MM.1S (cell line): ENCODE measurements around the gene URI1.

Experiments used
- DNase-seq: peaks from one replicate; pipeline ENCODE4 v3.0.0-alpha.2; 2015
- H2AFZ ChIP-seq: fragments of 300-600 bp; sonication (generic); 2 replicates; pipeline ENCODE4 v1.6.0; 2016; ENCODE audit warnings: antibody characterized with exemption, low read length
- H3F3A ChIP-seq: fragments of 300-600 bp; sonication (generic); 2 replicates; pipeline ENCODE4 v1.6.1; 2016; ENCODE audit warnings: mild to moderate bottlenecking, antibody characterized with exemption, low read length, moderate library complexity, mixed read lengths; ENCODE audit not compliant: insufficient read depth
- H3K27ac ChIP-seq: fragments of 300-600 bp; sonication (generic); 2 replicates; pipeline ENCODE4 v1.5.1; 2016; ENCODE audit warnings: mild to moderate bottlenecking, low read length
- H3K27me3 ChIP-seq: fragments of 300-600 bp; sonication (generic); replicated peaks from 2 replicates; pipeline ENCODE4 v1.6.0; 2016; ENCODE audit warnings: low read length; ENCODE audit not compliant: insufficient read depth
- H3K36me3 ChIP-seq: fragments of 300-600 bp; sonication (generic); replicated peaks from 2 replicates; pipeline ENCODE4 v1.6.1; 2016; ENCODE audit warnings: mild to moderate bottlenecking, low read length, mixed read lengths; ENCODE audit not compliant: insufficient read depth
- H3K4me1 ChIP-seq: fragments of 300-600 bp; sonication (generic); 2 replicates; pipeline ENCODE4 v1.6.1; 2016; ENCODE audit warnings: low read length, mixed read lengths
- H3K4me2 ChIP-seq: fragments of 300-600 bp; sonication (generic); 2 replicates; pipeline ENCODE4 v1.6.0; 2016; ENCODE audit warnings: low read depth, low read length
- H3K4me3 ChIP-seq: fragments of 300-600 bp; sonication (generic); 2 replicates; pipeline ENCODE4 v1.5.1; 2016; ENCODE audit warnings: low read length, mixed read lengths
- H3K79me2 ChIP-seq: fragments of 300-600 bp; sonication (generic); 2 replicates; pipeline ENCODE4 v1.6.1; 2016; ENCODE audit warnings: mixed run types, low read length, mixed read lengths
- H3K9ac ChIP-seq: fragments of 300-600 bp; sonication (generic); 2 replicates; pipeline ENCODE4 v1.6.1; 2016; ENCODE audit warnings: low read length, mixed read lengths
- H3K9me2 ChIP-seq: fragments of 300-600 bp; sonication (generic); replicated peaks from 2 replicates; pipeline ENCODE4 v1.6.1; 2016; ENCODE audit warnings: mild to moderate bottlenecking, low read length, mixed read lengths; ENCODE audit not compliant: insufficient read depth
- H3K9me3 ChIP-seq: fragments of 300-600 bp; sonication (generic); replicated peaks from 2 replicates; pipeline ENCODE4 v1.6.1; 2016; ENCODE audit warnings: mild to moderate bottlenecking, low read length, mixed read lengths; ENCODE audit not compliant: insufficient read depth
- H4K20me1 ChIP-seq: fragments of 300-600 bp; sonication (generic); 2 replicates; pipeline ENCODE4 v1.6.1; 2016; ENCODE audit warnings: mild to moderate bottlenecking, low read length, moderate library complexity, mixed read lengths; ENCODE audit not compliant: insufficient read depth
- EZH2 ChIP-seq: fragments of 300-600 bp; sonication (generic); optimal IDR thresholded peaks from 2 replicates; pipeline ENCODE3; 2017; ENCODE audit warnings: low read depth, mild to moderate bottlenecking, antibody characterized with exemption, low read length, mixed read lengths
- EZH2phosphoT487 ChIP-seq: fragments of 300-600 bp; sonication (generic); IDR thresholded peaks from 2 replicates; pipeline ENCODE4 v1.6.1; 2018; ENCODE audit warnings: antibody characterized with exemption, low read length
- TF ChIP-seq, protein P1 (sequence below): fragments of 300-600 bp; sonication (generic); IDR thresholded peaks from 2 replicates; pipeline ENCODE4 v1.5.1; 2016; ENCODE audit warnings: antibody characterized with exemption, low read length, mixed read lengths

Gene URI1

DNA sequence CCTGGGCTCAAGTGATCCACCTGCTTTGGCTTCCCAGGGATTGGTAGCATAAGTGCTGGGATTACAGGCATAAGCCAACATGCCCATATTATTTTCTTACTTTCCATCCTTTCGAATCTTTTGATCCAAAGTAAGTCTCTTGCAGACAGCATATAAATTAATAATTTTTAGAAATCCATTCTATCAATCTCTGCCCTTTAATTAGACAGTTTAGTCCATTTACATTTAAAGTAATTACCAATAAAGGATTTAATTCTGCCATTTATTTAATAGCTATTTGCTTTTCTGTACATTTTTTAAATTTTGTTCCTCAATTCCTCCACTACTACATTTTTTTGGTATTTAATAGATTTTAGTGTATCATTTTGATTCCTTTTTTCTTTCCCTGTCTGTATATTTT, 7.3 kb upstream of the URI1 start:
- H3K36me3 ChIP-seq: no peaks in the 10 kb centered on the region
- no peak for TF ChIP-seq EZH2phosphoT487
- no peak for TF ChIP-seq EZH2
- TF ChIP-seq, protein P1, sequence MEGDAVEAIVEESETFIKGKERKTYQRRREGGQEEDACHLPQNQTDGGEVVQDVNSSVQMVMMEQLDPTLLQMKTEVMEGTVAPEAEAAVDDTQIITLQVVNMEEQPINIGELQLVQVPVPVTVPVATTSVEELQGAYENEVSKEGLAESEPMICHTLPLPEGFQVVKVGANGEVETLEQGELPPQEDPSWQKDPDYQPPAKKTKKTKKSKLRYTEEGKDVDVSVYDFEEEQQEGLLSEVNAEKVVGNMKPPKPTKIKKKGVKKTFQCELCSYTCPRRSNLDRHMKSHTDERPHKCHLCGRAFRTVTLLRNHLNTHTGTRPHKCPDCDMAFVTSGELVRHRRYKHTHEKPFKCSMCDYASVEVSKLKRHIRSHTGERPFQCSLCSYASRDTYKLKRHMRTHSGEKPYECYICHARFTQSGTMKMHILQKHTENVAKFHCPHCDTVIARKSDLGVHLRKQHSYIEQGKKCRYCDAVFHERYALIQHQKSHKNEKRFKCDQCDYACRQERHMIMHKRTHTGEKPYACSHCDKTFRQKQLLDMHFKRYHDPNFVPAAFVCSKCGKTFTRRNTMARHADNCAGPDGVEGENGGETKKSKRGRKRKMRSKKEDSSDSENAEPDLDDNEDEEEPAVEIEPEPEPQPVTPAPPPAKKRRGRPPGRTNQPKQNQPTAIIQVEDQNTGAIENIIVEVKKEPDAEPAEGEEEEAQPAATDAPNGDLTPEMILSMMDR: no peak
- H3K4me3 ChIP-seq: no peak overlapping the region
- no peaks in the 10 kb centered on the region for H3K4me1 ChIP-seq
- H3K9ac ChIP-seq: no peak overlapping the region
- H3F3A ChIP-seq: no peaks in the 10 kb centered on the region
- H4K20me1 ChIP-seq: no peaks in the 10 kb centered on the region
- H3K27ac ChIP-seq: no peak overlapping the region
- H3K79me2 ChIP-seq: no peaks in the 10 kb centered on the region
- no peak overlapping the region for H2AFZ ChIP-seq
- no peaks in the 10 kb centered on the region for H3K9me3 ChIP-seq
- no peaks in the 10 kb centered on the region for H3K9me2 ChIP-seq
- no peak for DNase-seq
- H3K27me3 ChIP-seq: no peaks in the 10 kb centered on the region
- H3K4me2 ChIP-seq: no peak overlapping the region

DNA sequence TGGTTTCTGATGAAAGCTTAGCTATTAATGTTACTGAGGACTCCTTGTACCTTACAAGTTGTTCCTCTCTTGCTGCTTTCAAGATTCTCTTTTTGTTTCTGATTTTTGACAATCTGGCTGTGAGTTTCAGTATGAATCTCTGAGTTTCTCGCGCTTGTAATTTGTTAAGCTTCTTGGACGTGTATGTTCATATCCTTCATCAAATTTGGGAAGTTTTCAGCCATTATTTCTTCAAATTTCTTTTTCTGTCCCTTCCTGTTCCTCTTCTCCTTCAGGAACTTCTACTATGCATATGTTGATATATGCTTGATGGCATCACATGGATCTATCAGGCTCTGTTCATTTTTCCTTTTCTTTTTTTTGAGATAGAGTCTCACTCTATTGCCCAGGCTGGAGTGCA, 5.6 kb upstream of the URI1 start:
- H4K20me1 ChIP-seq: no peaks in the 10 kb centered on the region
- no peaks in the 10 kb centered on the region for H3K79me2 ChIP-seq
- H3K9me2 ChIP-seq: no peaks in the 10 kb centered on the region
- no peak overlapping the region for H3K4me2 ChIP-seq
- no peak overlapping the region for H3K9ac ChIP-seq
- no peak for DNase-seq
- H3K4me3 ChIP-seq: no peak overlapping the region
- H3K27ac ChIP-seq: no peak overlapping the region
- no peaks in the 10 kb centered on the region for H3K36me3 ChIP-seq
- H3K9me3 ChIP-seq: no peaks in the 10 kb centered on the region
- no peaks in the 10 kb centered on the region for H3K4me1 ChIP-seq
- no peaks in the 10 kb centered on the region for H3F3A ChIP-seq
- H2AFZ ChIP-seq: no peak overlapping the region
- no peak for TF ChIP-seq EZH2phosphoT487
- no peak for TF ChIP-seq EZH2
- TF ChIP-seq, protein P1: no peak
- 0 out of 2 replicates have a peak, but pooled peaks cover 8% of the 10 kb centered on the region for H3K27me3 ChIP-seq

DNA sequence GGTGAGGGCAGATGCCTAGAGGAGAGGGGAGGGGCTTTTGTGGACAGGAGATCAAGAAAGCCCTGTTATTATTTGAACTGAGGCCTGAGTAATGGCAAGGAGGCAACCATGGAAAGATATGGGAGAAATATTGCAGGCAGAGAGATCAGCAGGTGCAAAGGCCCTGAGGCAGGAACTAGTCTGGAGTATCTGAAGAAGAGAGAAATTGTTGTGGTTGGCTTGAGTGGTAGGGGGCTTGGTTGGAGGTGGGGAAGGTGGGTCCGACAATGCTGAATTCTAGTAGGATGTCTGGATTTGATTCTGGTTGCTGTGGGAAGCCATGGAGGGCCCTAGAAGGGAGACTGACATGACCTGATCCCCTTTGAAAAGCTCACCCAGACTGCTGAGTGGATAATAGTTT, 2.4 kb upstream of the URI1 start:
- Histone ChIP-seq H2AFZ (no peak overlapping the region), H3K36me3 (no peaks in the 10 kb centered on the region), H3K27me3 (0 out of 2 replicates have a peak, but pooled peaks cover 8% of the 10 kb centered on the region), H4K20me1 (no peaks in the 10 kb centered on the region), H3K9me2 (no peaks in the 10 kb centered on the region), H3K9ac (no peak overlapping the region), H3K4me3 (no peak overlapping the region), H3K4me1 (peaks cover 9% of the 10 kb centered on the region), H3K9me3 (no peaks in the 10 kb centered on the region), H3F3A (no peaks in the 10 kb centered on the region), H3K4me2 (no peak overlapping the region), H3K79me2 (peaks cover 21% of the 10 kb centered on the region), H3K27ac (no peak overlapping the region)
- TF ChIP-seq, protein P1: no peak
- TF ChIP-seq EZH2 (no peak), EZH2phosphoT487 (no peak)
- DNase-seq: no peak
